Measurements from ENCODE around the gene BANP.
"Not testable (repeated sequence)": the region's sequence is repeated elsewhere in the genome, so short reads cannot be mapped to it uniquely, and the experiment has no call there.

Gene BANP

DNA sequence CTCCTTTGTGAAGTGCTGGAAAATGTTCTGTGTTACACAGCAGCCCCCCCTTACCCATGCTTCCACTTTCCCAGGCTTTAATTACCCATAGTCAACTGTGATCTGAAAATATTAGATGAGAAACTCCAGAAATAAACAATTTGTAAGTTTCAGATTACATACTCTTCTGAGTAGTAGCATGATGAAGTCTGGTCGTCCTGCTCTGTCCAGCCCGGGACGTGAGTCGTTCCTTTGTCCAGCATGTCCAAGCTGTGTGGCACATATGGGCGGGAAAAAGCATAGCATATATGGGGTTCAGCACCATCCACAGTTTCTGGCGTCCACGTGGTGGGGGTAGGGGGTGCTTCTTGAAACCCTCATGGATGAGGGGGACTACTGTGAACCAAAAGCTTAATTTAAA, 83.5 kb downstream of the BANP start:
- TF ChIP-seq, protein P1, sequence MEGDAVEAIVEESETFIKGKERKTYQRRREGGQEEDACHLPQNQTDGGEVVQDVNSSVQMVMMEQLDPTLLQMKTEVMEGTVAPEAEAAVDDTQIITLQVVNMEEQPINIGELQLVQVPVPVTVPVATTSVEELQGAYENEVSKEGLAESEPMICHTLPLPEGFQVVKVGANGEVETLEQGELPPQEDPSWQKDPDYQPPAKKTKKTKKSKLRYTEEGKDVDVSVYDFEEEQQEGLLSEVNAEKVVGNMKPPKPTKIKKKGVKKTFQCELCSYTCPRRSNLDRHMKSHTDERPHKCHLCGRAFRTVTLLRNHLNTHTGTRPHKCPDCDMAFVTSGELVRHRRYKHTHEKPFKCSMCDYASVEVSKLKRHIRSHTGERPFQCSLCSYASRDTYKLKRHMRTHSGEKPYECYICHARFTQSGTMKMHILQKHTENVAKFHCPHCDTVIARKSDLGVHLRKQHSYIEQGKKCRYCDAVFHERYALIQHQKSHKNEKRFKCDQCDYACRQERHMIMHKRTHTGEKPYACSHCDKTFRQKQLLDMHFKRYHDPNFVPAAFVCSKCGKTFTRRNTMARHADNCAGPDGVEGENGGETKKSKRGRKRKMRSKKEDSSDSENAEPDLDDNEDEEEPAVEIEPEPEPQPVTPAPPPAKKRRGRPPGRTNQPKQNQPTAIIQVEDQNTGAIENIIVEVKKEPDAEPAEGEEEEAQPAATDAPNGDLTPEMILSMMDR (IDR thresholded peaks at IDR 0.05; ENCODE audit: extremely low read depth, missing control alignments): no peak
- no peak for DNase-seq (ENCODE audit: low spot score)

DNA sequence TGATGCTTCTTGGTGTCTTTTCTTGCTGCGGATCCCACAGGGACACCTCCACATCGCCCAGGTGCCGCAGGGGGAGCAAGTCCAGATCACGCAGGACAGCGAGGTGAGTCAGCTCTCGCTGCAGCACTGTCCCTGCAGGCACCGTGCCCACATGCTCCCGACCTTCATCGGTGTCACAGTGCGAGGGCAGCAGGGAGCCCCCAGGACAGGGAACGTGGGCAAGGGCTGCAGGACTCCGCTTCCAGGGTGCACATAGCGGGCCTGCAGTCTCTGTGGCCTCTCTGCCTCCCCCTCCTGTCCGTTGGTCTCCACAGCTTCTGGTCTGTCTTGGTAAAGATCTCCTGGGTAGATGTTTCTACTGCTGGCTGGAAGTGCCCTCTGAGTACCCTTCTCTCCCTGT, 84.1 kb downstream of the BANP start:
- TF ChIP-seq, protein P1 (IDR thresholded peaks at IDR 0.05; ENCODE audit: extremely low read depth, missing control alignments): no peak
- no peak for DNase-seq (ENCODE audit: low spot score)

DNA sequence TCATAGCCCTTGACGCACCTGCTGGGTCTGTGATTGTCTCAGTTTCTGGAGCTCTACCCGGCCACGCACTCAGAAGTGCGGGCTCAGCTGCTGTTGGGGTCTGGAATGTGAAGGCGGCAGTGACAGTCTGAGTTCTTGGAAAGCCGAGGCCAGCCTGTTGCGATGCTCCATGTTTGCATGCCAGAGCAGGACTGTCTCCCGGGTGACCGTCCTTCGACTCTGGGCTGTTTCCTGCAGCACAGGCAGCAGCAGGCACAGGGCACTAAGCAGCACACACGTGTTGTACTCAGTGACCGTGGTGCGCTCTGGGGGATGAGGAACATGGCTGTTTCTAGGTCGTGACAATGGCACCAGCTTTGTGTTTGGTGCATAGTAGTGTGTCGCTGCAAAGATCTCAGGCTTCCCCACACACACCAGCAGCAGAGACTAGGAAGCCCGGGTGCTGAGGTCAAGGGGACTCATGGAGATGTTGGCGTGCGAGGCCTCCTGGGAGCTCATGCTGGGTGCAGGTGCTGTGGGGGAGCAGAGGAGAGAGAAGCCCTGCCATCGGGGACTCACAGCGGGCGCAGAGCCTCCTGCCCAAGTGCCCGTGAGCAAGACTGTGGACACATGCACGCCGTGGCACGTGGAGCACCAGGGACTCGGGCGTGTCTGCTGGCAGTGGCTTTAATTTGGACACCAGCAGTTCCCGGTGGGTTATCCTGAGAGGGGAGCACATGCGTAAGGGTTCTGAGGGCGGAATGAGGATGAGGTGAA, 84.8 kb downstream of the BANP start:
- DNase-seq (ENCODE audit: low spot score): not testable (repeated sequence)

DNA sequence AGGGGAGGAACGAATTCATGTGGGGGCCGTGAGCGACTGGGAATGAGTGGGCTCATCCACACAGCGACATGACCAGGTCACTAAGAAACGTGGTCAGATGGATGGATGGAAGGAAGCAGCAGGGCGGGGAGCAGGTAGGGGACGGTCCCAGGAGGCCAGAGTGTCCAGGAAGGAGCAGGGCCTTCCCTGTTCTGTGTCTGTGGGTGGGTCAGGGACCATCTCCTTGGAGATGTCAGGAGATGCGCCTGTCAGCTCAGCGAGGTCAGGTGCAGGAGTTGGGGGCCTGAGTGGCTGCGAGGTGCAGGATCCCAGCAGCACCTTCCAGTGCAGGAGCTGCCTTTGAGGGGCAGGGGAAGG, 85.4 kb downstream of the BANP start:
- not testable (repeated sequence) for DNase-seq (ENCODE audit: low spot score)

DNA sequence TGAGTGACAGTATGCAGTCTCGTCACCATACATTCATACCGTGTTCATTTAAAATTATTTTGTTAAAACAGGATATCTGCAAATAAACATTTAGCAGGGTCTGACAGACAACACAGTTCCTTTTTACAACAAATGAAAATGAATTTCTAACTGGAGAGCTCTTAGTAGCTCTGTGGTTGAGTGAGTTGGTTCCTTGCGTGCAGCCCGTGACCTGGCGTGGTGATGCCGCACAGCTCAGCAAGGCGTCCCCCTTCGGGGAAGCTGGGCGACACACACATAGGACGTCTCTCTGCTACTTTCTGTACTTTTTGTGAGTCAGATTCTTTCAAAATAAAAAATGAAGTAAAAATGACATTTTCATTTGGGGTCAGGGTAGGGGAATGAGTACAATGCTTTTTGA, 86.1 kb downstream of the BANP start:
- DNase-seq (ENCODE audit: low spot score): not testable (repeated sequence)

DNA sequence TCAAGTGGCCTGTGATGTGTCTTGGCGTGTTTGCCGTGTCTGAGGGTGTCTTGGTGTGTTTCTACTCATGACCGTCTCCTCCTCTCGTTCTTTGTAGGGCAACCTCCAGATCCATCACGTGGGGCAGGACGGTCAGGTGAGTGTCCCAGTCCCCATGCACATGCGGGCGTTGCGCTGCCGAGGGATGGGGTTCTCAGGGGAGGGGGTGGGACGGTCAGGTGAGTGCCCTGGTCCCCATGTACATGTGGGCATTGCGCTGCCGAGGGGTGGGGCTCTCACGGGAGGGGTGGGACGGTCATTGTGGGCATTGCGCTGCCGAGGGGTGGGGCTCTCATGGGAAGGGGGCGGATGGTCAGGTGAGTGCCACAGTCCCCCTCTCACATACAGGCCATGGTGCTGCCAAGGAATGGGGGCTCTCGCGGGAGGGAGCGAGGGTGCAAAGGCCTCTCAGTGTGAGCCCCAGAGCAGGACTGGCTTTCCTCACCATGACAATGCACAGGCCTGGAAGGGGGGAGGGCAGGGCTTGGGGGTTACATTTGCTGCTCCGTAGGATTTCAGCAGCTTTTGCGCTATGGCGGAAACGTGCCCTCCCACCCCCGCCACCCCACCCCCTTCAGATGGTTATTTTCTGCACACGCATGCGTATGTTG, 86.8 kb downstream of the BANP start:
- DNase-seq (ENCODE audit: low spot score): not testable (repeated sequence)

DNA sequence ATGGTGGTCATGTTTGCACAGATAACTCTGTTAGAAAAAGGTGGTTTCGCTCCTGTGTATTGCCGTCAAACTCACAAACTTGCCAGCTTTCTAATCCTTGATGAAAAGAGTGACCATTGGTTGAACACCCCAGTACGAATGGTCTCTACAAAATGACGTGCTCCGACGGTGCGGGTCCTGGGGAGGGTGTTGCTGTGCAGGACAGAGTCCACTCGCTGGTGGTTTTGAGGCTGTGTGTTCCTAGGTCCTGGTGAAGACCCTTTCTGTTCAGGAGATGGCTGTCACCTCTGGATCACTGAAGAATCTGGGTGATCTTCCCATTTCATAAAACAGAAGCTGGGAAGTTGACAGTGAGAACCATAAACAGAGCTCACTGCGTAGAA, 87.3 kb downstream of the BANP start:
- not testable (repeated sequence) for DNase-seq (ENCODE audit: low spot score)

DNA sequence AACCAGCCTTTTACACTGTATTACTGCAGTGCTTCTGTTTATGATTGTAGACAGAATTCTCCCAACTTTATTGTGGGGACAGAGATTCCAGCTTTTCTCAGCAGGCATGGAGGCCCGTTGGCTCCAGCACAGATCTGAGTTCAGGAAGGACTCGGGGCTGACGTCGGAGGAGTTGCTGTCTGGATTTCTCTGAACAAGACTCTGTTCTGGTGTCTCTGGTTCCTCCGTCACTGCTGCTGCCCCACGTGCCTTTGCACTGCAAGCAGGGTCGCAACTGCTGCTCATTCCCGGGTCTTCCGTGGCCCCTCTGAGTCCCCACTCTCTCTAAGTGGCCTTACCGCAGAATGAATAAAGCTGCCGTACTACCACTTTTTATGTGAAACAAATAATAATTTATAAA, 88.4 kb downstream of the BANP start:
- no peak for DNase-seq (ENCODE audit: low spot score)
- TF ChIP-seq, protein P1 (IDR thresholded peaks at IDR 0.05; ENCODE audit: extremely low read depth, missing control alignments): no peak

DNA sequence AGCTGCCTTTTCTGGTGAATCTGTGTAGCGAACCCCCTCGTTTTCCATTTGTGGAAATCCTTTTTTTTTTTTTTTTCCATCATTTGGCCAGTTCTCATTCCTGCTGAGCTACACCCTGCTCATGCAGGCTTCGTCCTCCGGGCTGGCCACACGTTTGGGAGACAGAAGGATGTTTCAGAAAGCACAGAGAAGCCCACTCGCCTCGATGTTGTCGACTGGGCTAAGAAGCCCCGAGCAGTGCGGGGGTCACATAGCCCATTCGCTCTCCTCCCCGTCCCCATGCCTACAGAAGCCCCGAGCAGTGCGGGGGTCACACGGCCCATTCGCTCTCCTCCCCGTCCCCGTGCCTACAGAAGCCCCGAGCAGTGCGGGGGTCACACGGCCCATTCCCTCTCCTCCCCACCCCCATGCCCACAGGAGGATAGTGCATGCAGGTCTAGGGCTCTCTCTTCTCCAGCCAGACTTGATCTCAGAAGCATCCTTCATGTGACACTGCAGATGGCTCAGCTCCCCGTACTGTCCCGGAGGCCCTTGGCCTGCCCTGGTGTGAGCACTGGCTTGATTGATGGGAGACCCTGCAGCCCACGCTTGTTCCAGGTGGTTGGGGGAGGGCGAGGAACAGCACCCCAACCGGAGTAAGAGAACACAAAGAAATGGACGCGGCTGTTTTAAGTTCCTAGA, 89.1 kb downstream of the BANP start:
- DNase-seq (ENCODE audit: low spot score): not testable (repeated sequence)

DNA sequence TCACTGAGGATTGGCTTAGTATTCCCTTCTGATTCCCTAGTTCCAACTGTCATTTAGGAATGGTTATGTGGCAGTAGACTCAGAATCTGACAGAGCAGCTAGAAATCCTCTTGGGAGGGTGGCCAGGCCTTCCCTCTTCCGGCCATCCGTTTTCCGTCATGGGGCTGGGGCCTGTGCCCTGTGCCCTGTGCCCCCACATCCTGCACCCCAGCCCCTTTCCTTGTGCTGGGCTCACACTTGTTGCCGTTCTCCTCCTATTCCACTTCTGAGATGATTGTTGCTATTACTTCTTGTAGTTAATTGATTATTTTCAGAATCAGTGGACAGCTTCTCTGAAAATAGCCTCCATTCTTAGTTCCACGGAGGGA, 89.6 kb downstream of the BANP start:
- not testable (repeated sequence) for DNase-seq (ENCODE audit: low spot score)

DNA sequence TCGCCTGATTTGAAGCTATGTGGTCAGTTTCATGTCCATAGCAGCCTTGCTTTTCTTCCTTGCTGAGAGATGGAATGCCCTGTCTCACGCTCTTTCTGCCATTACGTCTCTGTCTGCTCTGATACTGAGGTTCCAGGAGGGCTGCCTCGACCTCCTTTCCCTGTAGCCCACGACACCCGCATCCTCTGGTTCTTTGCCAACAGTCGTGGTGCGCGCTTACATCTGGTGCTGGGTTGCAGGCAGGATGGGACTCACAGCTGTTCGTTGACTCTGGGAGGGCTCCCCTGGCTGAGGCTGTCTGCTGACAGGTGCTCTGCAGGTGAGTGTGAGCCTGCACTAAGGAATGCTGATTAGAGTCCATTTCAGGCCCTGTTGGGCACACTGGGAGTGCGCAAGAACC, 90.3 kb downstream of the BANP start:
- not testable (repeated sequence) for DNase-seq (ENCODE audit: low spot score)

DNA sequence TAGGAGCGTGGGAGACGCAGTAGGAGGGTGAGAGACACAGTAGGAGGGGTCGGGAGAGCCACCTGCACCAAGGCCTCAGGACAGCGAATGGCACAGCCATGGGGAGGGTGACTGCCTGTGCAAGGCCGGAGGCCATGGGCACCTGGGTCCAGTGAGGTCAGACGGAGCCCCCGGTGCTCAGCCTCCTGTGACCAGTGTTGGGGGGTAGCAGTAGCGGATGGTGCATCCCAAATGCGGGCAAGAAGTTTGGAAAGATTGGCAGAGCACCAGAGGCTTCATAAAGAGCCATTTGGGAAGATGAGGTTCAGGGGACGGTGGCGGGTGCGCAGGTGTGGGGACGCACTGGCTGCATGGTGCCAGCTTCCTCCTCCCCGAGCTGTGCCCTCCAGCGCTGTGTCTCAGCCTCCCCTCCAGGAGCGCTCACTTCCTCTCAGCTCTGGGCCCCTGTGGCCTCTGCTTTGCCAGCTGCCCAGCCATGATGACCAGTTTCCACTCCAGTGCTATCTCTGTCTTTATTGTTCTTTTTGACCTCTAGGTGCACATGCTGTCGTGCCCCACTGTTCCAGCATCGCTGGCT, 90.8 kb downstream of the BANP start:
- not testable (repeated sequence) for DNase-seq (ENCODE audit: low spot score)

DNA sequence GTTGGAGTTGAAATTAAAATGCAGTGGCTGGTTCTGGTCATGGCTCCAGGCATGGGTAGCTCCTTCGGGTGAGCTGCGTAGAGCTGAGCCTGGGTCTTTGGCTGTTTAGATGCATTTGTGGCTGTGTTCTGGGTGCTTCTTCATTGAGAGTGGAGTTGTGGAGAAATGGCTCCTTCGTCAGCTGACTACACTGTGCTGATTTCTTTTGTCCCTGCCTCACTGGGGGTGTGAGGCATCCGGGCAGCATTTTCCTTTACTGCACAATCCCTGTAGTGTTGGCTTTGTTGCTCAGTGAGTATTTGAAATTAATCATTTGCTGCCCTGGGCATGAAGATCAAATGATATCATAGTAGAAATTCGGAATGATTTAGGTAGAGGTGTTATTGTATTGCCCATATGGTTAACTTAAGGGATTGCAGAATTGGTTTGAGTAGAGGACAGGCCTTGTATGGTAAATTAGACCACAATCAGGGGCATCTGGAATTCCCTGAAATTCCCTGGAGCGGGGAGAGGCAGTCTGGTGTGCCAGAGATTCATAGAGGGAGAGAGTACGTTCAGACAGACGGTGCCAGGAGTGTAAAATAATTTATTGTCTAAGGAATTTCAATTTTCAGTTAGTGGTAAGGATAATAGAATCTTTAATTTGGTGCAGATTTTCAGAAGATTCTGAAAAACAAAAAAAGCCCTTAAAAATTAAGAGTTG, 92.1 kb downstream of the BANP start:
- DNase-seq (ENCODE audit: low spot score): not testable (repeated sequence)

DNA sequence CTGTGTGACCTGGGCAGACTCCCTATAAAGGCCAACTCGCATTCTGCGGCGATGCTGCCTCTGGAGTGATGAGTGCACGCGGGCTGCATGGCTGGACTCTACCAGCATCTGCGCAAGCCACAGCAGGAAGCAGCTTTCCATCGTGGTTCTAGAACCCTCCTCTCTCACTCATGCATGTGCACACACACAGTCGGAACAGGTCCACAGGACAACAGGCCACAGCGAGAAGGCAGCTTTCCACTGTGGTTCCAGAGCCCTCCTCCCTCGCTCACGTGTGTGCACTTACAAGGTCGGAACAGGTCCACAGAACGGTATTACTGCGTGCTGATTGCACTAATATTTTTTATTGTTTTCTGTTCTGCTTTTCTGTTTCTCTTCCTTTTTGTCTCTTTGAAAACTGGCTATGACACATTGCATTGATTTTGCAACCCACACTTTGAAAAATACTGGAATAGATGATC, 92.9 kb downstream of the BANP start:
- peak; percentile 69 for DNase-seq (ENCODE audit: low spot score)

DNA sequence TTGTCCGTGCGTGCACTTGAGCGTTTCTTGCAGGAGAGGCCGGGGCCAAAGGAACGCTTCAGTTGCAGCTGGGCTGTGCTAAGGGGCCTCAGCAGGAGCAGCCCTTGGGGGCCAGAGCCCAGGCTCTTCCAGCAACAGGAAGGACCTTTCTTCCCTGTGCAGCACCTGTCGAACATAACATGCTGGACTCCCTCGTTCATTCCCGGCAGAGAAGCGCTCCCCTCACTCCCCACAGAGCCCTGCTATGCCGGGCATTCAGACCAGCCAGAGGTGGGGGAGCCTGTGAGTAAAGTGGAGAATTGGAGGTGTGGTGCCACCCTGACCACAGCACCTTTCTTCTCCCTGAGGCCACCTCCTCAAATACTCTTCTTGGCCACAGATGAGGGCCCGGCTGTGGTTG, 94.1 kb downstream of the BANP start:
- DNase-seq (ENCODE audit: low spot score): not testable (repeated sequence)

Measured in GM20000 (cell line).